ENCODE results near the gene GALNT10. TPM values are rescaled to one million over a fixed set of nuclear protein-coding genes. Genes with fewer than 3 reads are reported as not detected.
A peak's percentile ranks its signal among the peaks of the same experiment; 100 is the strongest.

Gene GALNT10
- total and polyA plus RNA-seq, 9 of the 15 experiments (the other 6 are each of a cell fraction or from before 2014, with no cell fraction given) = 4.6 to 37.1 (median 13.3) TPM

GRCh38 chr5:154373729-154374179 lies 183.2 kb downstream of the GALNT10 start (continued):
- TF ChIP-seq MBD1 (CRISPR knock-in tag; IDR thresholded peaks at IDR 0.05) = no peak
- TF ChIP-seq RBM14 (IDR thresholded peaks at IDR 0.05; ENCODE audit: borderline replicate concordance, insufficient read depth, low read depth, low read length) = no peak
- no peak for TF ChIP-seq HMG20B (CRISPR knock-in tag; IDR thresholded peaks at IDR 0.05)
- 0 out of 4 replicates have a peak, but pooled peaks of 1 of the 2 experiments have one; percentile 20 for TF ChIP-seq NONO (IDR thresholded peaks at IDR 0.05; ENCODE audit: low read depth in 2 of 2, low read length in 1 of 2)
- no peak for TF ChIP-seq ZNF561 (CRISPR knock-in tag; conservative IDR thresholded peaks at IDR 0.05)
- TF ChIP-seq MIER1 (IDR thresholded peaks at IDR 0.05; ENCODE audit: low read depth) = no peak
- TF ChIP-seq FUS (optimal IDR thresholded peaks at IDR 0.05; ENCODE audit: low read depth, low read length) = no peak
- TF ChIP-seq ZNF407 (IDR thresholded peaks at IDR 0.05; ENCODE audit: low read depth) = no peak
- no peak for TF ChIP-seq ARHGAP35 (IDR thresholded peaks at IDR 0.05; ENCODE audit: partially characterized antibody)
- no peak for TF ChIP-seq AFF4 (CRISPR knock-in tag; IDR thresholded peaks at IDR 0.05)
- TF ChIP-seq MCM3 (IDR thresholded peaks at IDR 0.05) = no peak
- no peak for TF ChIP-seq IFI16 (CRISPR knock-in tag; IDR thresholded peaks at IDR 0.05)
- TF ChIP-seq HDAC3 (IDR thresholded peaks at IDR 0.05; ENCODE audit: borderline replicate concordance, partially characterized antibody) = peak; percentile 65
- TF ChIP-seq COPS2 (conservative IDR thresholded peaks at IDR 0.05) = no peak
- TF ChIP-seq MTA2 (IDR thresholded peaks at IDR 0.05; ENCODE audit: low read depth) = peak; percentile 89
- TF ChIP-seq DNMT1 (IDR thresholded peaks at IDR 0.05) = no peak

Data from K562 (cell line).